Naive B cell (primary cell): Measurements from ENCODE around the gene DTL. TPM values are rescaled to one million over a fixed set of nuclear protein-coding genes. Genes with fewer than 3 reads are reported as not detected.
A peak's percentile ranks its signal among the peaks of the same experiment; 100 is the strongest.
"Not testable (repeated sequence)": the region's sequence is repeated elsewhere in the genome, so short reads cannot be mapped to it uniquely, and the experiment has no call there.

Source experiments
- ATAC-seq, 2 donors: fragments of 150-1000 bp; cut with Tn5 transposase; 2 replicates each; pipeline ENCODE4 v1.10.0; 2021; ENCODE audit warnings: low read depth in 2 of 2, mild to moderate bottlenecking in 2 of 2, moderate library complexity in 2 of 2
- DNase-seq: peaks from one replicate; pipeline ENCODE4 v3.0.0; 2022
- H3K27ac Mint-ChIP-seq, 6 donors: one replicate each; pipeline ENCODE4 v1.8.0; 2020 to 2022; ENCODE audit warnings: mild to moderate bottlenecking in 6 of 6, mixed read lengths in 6 of 6, moderate library complexity in 5 of 6, inconsistent platforms in 2 of 6
- H3K27me3 Mint-ChIP-seq, 3 donors: one replicate each; pipeline ENCODE4 v1.8.0; 2021 to 2022; ENCODE audit warnings: mixed read lengths in 3 of 3, mild to moderate bottlenecking in 1 of 3
- H3K36me3 Mint-ChIP-seq, 2 donors: one replicate each; pipeline ENCODE4 v1.8.0; 2020 to 2022; ENCODE audit warnings: mixed read lengths in 2 of 2, inconsistent platforms in 1 of 2, mild to moderate bottlenecking in 1 of 2
- H3K4me1 Mint-ChIP-seq, 3 donors: one replicate each; pipeline ENCODE4 v1.8.0; 2020 to 2022; ENCODE audit warnings: mixed read lengths in 3 of 3, inconsistent platforms in 1 of 3, mild to moderate bottlenecking in 1 of 3, moderate library complexity in 1 of 3
- H3K4me3 Mint-ChIP-seq, 8 donors: one replicate each; pipeline ENCODE4 v1.8.0; 2020 to 2022; ENCODE audit warnings: mild to moderate bottlenecking in 8 of 8, mixed read lengths in 8 of 8, moderate library complexity in 8 of 8, inconsistent platforms in 2 of 8
- H3K9me3 Mint-ChIP-seq, 7 donors: one replicate each; pipeline ENCODE4 v1.8.0; 2020 to 2022; ENCODE audit warnings: mixed read lengths in 7 of 7, mild to moderate bottlenecking in 5 of 7, inconsistent platforms in 2 of 7, moderate library complexity in 1 of 7
- polyA plus RNA-seq, 6 donors: library from polyadenylated mRNA; unstranded; fragments of 300-500 nt; fragmentation: Illumina TruSeq; gene quantifications; one replicate each; pipeline ENCODE4 v1.2.3, GENCODE V29; 2021; ENCODE audit warnings: low read depth in 6 of 6

Gene DTL
- polyA plus RNA-seq, 6 donors from 2014 or later, result 0.17 to 1.2 (median 0.71) TPM; not detected in 1

- Mint-ChIP-seq H3K9me3 (peaks cover 2 to 16% (median 5%) of the 10 kb centered on the region in 7 donors), H3K36me3 (peaks cover 8 to 12% of the 10 kb centered on the region in 2 donors), H3K4me3 (no peak overlapping the region), H3K4me1 (peaks cover 0 to 4% (median 0%) of the 10 kb centered on the region in 3 donors), H3K27ac (no peak overlapping the region), H3K27me3 (no peaks in the 10 kb centered on the region)
- DNase-seq, result no peak
- ATAC-seq, result no peak
Measured at GRCh38 chr1:212021563-212021962, 14.0 kb upstream of the DTL start.

- not testable (repeated sequence) for H3K4me1 Mint-ChIP-seq, H3K4me3 Mint-ChIP-seq, H3K36me3 Mint-ChIP-seq, DNase-seq, H3K27me3 Mint-ChIP-seq, ATAC-seq, H3K27ac Mint-ChIP-seq
- peaks cover 2 to 16% (median 5%) of the 10 kb centered on the region in 7 donors for H3K9me3 Mint-ChIP-seq
Measured at GRCh38 chr1:212022908-212023307, 12.6 kb upstream of the DTL start.

DNA sequence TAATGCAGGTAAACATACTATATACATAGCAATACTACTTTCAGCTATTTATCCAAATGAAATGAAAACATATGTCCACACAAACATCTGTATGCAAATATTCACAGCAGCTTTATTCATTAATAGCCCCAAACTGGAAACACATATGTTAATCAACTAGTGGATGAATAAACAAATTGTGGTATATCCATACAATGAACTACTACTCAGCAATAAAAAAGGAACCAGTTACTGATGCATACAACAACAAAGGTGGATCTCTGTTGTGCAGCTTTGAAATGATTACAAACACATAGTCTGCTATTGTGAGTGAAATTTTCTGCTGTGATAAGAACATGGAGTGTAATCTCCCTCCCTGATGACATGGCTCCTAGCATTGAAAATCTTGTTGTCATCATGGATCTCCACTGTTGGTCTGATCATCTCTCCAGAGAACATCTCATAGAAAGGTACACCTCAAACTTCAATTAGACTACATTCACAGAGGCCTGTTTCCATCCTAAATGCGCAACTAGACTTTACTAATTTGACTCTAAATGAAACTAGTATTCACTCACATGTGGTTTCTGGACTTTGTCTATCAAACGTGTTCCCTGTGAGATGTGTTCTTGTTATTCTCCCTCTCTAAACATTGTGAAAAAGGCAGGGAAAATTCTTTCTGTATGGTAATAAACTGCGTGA is 10.9 kb upstream of the DTL start:
- no peaks in the 10 kb centered on the region for H3K27me3 Mint-ChIP-seq
- H3K36me3 Mint-ChIP-seq, result peaks cover 8 to 9% of the 10 kb centered on the region in 2 donors
- no peak overlapping the region for H3K27ac Mint-ChIP-seq
- H3K4me3 Mint-ChIP-seq, result no peak overlapping the region
- peaks cover 0 to 10% (median 8%) of the 10 kb centered on the region in 3 donors for H3K4me1 Mint-ChIP-seq
- peaks cover 2 to 16% (median 5%) of the 10 kb centered on the region in 7 donors for H3K9me3 Mint-ChIP-seq
- no peak for ATAC-seq
- DNase-seq, result no peak

GRCh38 chr1:212027727-212028126 is 7.8 kb upstream of the DTL start:
- ATAC-seq, H3K27me3 Mint-ChIP-seq, H3K36me3 Mint-ChIP-seq, DNase-seq, H3K27ac Mint-ChIP-seq, H3K4me3 Mint-ChIP-seq: not testable (repeated sequence)
- H3K4me1 Mint-ChIP-seq, result peaks cover 15 to 32% (median 19%) of the 10 kb centered on the region in 3 donors
- H3K9me3 Mint-ChIP-seq, result peaks cover 2 to 16% (median 5%) of the 10 kb centered on the region in 7 donors

- H3K9me3 Mint-ChIP-seq, result no peaks in the 10 kb centered on the region
- DNase-seq, result no peak
- no peaks in the 10 kb centered on the region for H3K27me3 Mint-ChIP-seq
- H3K36me3 Mint-ChIP-seq, result no peaks in the 10 kb centered on the region
- H3K27ac Mint-ChIP-seq, result no peak overlapping the region
- peak overlapping the region in 1 of 8 donors; percentile 42 for H3K4me3 Mint-ChIP-seq
- ATAC-seq, result no peak
- H3K4me1 Mint-ChIP-seq, result peaks cover 30 to 52% (median 39%) of the 10 kb centered on the region in 3 donors
Measured at GRCh38 chr1:212030936-212031528, 4.5 kb upstream of the DTL start.

- Mint-ChIP-seq H3K9me3 (no peaks in the 10 kb centered on the region), H3K4me1 (peaks cover 27 to 46% (median 44%) of the 10 kb centered on the region in 3 donors), H3K4me3 (peak overlapping the region; percentile 93 to 100 (median 98)), H3K36me3 (no peaks in the 10 kb centered on the region), H3K27me3 (no peaks in the 10 kb centered on the region), H3K27ac (peak overlapping the region; percentile 87 to 99 (median 94))
- ATAC-seq, result no peak
- no peak for DNase-seq
Measured at GRCh38 chr1:212034516-212035122, 929 bp upstream of the DTL start.

DNA sequence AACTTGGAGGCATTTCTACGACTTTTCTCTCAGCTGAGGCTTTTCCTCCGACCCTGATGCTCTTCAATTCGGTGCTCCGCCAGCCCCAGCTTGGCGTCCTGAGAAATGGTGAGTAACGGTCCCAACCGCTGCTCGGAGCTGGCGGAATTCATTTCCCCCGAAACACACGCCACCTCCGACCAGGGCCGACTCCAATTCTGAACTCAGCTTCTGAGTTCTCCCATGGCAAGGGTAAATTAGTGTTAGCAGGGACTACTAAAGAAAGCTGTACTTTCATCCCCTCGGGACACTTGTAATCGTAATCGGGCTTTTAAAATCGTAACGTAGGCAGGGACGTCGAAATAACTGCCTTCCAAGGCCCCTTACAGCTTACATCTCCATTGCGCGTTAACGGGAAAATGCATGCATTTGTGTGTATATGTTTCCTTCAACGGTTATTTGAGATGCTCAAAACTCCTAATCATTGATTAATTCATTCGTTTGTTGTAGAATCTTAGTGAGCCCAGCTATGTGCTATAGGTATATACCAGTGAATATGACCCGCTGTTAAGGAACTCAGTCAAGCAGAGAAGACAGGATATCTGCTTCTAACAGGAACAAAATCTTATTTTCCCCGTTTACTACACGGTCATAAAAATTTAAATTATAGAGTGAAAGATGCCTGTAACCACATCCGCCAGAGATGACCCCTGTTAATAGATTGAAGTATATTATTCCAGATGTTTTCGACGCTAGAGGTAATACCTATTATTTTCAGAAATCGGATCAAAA is 472 bp downstream of the DTL start:
- Mint-ChIP-seq H3K4me1 (peaks cover 26 to 45% (median 42%) of the 10 kb centered on the region in 3 donors), H3K4me3 (peak overlapping the region; percentile 93 to 100 (median 98)), H3K9me3 (no peaks in the 10 kb centered on the region), H3K27me3 (no peaks in the 10 kb centered on the region), H3K36me3 (no peaks in the 10 kb centered on the region), H3K27ac (peak overlapping the region; percentile 87 to 99 (median 94))
- ATAC-seq (peak; percentile 12), DNase-seq (peak; percentile 19)

- Mint-ChIP-seq H3K4me3 (peak overlapping the region in 2 of 8 donors; percentile 18 to 23), H3K4me1 (peaks cover 14 to 29% (median 28%) of the 10 kb centered on the region in 3 donors), H3K27ac (no peak overlapping the region), H3K9me3 (no peaks in the 10 kb centered on the region), H3K27me3 (no peaks in the 10 kb centered on the region), H3K36me3 (no peaks in the 10 kb centered on the region)
- ATAC-seq (no peak), DNase-seq (no peak)
Measured at GRCh38 chr1:212037900-212038299, 2.4 kb downstream of the DTL start.

- no peak overlapping the region for H3K4me3 Mint-ChIP-seq
- no peaks in the 10 kb centered on the region for H3K9me3 Mint-ChIP-seq
- no peak for ATAC-seq
- peaks cover 10 to 22% (median 18%) of the 10 kb centered on the region in 3 donors for H3K4me1 Mint-ChIP-seq
- H3K27me3 Mint-ChIP-seq, result no peaks in the 10 kb centered on the region
- no peak for DNase-seq
- no peaks in the 10 kb centered on the region for H3K36me3 Mint-ChIP-seq
- H3K27ac Mint-ChIP-seq, result no peak overlapping the region
Measured at GRCh38 chr1:212039622-212040021, 4.1 kb downstream of the DTL start.

DNA sequence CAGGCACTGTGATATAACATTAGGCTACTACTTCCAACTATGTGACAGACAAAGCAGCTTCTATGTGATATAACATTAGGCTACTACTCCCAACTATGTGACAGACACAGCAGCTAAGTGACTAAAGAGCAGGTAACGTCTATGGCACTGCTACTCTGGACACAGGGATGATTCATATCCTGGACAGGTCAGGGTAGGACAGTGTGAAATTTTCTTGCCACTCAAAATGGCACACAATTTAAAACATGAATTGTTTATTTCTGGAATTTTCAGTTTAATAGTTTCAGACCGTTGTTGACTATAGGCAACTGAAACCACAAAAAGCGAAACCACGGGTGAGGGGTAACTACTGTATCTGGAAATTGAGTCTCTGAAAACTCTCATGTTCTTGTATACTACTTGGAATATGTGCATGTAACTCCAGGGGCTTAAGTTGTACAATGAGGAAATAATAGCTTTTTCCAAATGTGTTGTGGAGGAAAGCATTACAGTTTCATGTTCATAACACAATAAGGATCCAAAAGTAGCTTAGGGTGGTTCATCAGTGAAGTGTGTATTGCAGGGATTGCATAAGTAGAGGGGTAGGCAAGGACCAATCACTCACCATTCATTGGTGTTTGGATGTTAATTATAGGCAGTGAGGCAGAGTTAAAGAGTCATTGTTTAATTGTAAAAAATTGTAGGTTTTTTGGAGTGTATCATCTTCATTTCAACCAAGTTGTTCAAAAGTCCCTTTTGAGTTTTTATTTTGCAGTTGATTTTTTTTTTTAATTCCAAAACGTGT is 5.3 kb downstream of the DTL start:
- H3K27ac Mint-ChIP-seq, result no peak overlapping the region

GRCh38 chr1:212042436-212042835 is 6.9 kb downstream of the DTL start:
- ATAC-seq, result no peak
- Mint-ChIP-seq H3K27me3 (no peaks in the 10 kb centered on the region), H3K4me3 (peak overlapping the region in 1 of 8 donors; percentile 35), H3K4me1 (peaks cover 0 to 5% (median 3%) of the 10 kb centered on the region in 3 donors), H3K9me3 (no peaks in the 10 kb centered on the region), H3K27ac (peak overlapping the region in 1 of 6 donors; percentile 8), H3K36me3 (no peaks in the 10 kb centered on the region)
- DNase-seq, result no peak

More for the DNA sequence above, 5.3 kb downstream of the DTL start:
- Mint-ChIP-seq H3K9me3 (no peaks in the 10 kb centered on the region), H3K4me1 (peaks cover 7 to 12% (median 7%) of the 10 kb centered on the region in 3 donors), H3K27me3 (no peaks in the 10 kb centered on the region), H3K36me3 (no peaks in the 10 kb centered on the region), H3K4me3 (peak overlapping the region in 1 of 8 donors; percentile 62)
- DNase-seq (no peak), ATAC-seq (no peak)

DNA sequence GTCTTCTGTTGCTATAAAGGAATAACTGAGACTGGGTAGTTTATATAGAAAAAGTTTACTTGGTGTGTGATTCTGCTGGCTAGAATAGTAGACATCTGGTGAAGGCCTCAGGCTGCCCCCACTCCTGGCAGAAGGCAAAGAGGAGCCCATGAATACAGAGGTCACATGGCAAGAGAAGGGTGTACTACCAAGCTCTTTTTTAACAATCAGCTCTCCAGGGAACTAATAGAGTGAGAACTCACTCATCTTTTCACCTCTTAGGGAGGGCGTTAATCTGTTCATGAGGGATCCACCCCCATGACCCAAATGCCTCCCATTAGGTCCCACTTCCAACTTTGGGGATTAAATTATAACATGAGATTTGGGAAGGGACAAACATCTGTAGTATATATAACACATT is 9.3 kb downstream of the DTL start:
- no peak for ATAC-seq
- H3K27me3 Mint-ChIP-seq, result no peaks in the 10 kb centered on the region
- no peaks in the 10 kb centered on the region for H3K9me3 Mint-ChIP-seq
- peak overlapping the region in 1 of 6 donors; percentile 64 for H3K27ac Mint-ChIP-seq
- peaks cover 0 to 5% (median 3%) of the 10 kb centered on the region in 3 donors for H3K4me1 Mint-ChIP-seq
- DNase-seq, result no peak
- H3K36me3 Mint-ChIP-seq, result no peaks in the 10 kb centered on the region
- no peak overlapping the region for H3K4me3 Mint-ChIP-seq
